ENCODE results near the gene SLC43A2. TPM values are rescaled to one million over a fixed set of nuclear protein-coding genes. Genes with fewer than 3 reads are reported as not detected.

Gene SLC43A2
- total RNA-seq, 3 donors from 2014 or later (not counting 1 experiment from before 2014, with no cell fraction given) = 24.5 to 36.0 (median 30.3) TPM

- Histone ChIP-seq H3K9me3 (ENCODE audit: control insufficient read depth, insufficient read depth, low read length) (no peaks in the 10 kb centered on the region), H3K4me1 (ENCODE audit: control insufficient read depth, insufficient read depth, low read length) (peaks cover 18% of the 10 kb centered on the region), H3K27me3 (ENCODE audit: control insufficient read depth, insufficient read depth, low read length) (no peaks in the 10 kb centered on the region), H3K27ac (ENCODE audit: low read length) (no peak overlapping the region), H3K36me3 (ENCODE audit: control insufficient read depth, insufficient read depth, low read length) (no peaks in the 10 kb centered on the region), H3K4me3 (ENCODE audit: low read length) (no peak overlapping the region)
- no peaks in the 10 kb centered on the region for H3K36me3 Mint-ChIP-seq
- H3K9me3 Mint-ChIP-seq = no peaks in the 10 kb centered on the region
- no peak for DNase-seq
- H3K4me3 Mint-ChIP-seq = no peak overlapping the region
- peaks cover 0 to 7% of the 10 kb centered on the region in 2 donors for H3K4me1 Mint-ChIP-seq
- no peak for ATAC-seq
- WGBS (ENCODE audit: insufficient coverage) = 89% methylated on average over 23 of the region's 23 CpGs
- intact Hi-C loops (cut with micrococcal nuclease) = no loop called here
- H3K27ac Mint-ChIP-seq = no peak overlapping the region
- H3K27me3 Mint-ChIP-seq (ENCODE audit: low read depth in 2 of 2) = no peaks in the 10 kb centered on the region
- TF ChIP-seq CTCF (IDR thresholded peaks at IDR 0.05) = no peak
These were observed 11.9 kb upstream of the SLC43A2 start for GRCh38 chr17:1640329-1641064.

GRCh38 chr17:1639549-1640180 is 11.0 kb upstream of the SLC43A2 start:
- WGBS (ENCODE audit: insufficient coverage) = 92% methylated on average over 11 of the region's 11 CpGs
- DNase-seq = no peak
- intact Hi-C loops (cut with micrococcal nuclease) = no loop called here

GRCh38 chr17:1638624-1639300 is 10.1 kb upstream of the SLC43A2 start:
- H3K27me3 Mint-ChIP-seq (ENCODE audit: low read depth in 2 of 2) = no peaks in the 10 kb centered on the region
- Histone ChIP-seq H3K4me1 (ENCODE audit: control insufficient read depth, insufficient read depth, low read length) (peaks cover under 1% of the 10 kb centered on the region), H3K4me3 (ENCODE audit: low read length) (no peak overlapping the region), H3K9me3 (ENCODE audit: control insufficient read depth, insufficient read depth, low read length) (no peaks in the 10 kb centered on the region), H3K36me3 (ENCODE audit: control insufficient read depth, insufficient read depth, low read length) (no peaks in the 10 kb centered on the region), H3K27ac (ENCODE audit: low read length) (no peak overlapping the region), H3K27me3 (ENCODE audit: control insufficient read depth, insufficient read depth, low read length) (no peaks in the 10 kb centered on the region)
- H3K9me3 Mint-ChIP-seq = no peaks in the 10 kb centered on the region
- intact Hi-C loops (cut with micrococcal nuclease) = no loop called here
- no peaks in the 10 kb centered on the region for H3K36me3 Mint-ChIP-seq
- no peak for ATAC-seq
- H3K27ac Mint-ChIP-seq = no peak overlapping the region
- H3K4me1 Mint-ChIP-seq = no peaks in the 10 kb centered on the region
- H3K4me3 Mint-ChIP-seq = no peak overlapping the region
- WGBS (ENCODE audit: insufficient coverage) = 66% methylated on average over 17 of the region's 19 CpGs
- no peak for DNase-seq
- TF ChIP-seq CTCF (IDR thresholded peaks at IDR 0.05) = no peak

More at GRCh38 chr17:1639549-1640180, 11.0 kb upstream of the SLC43A2 start:
- Mint-ChIP-seq H3K9me3 (no peaks in the 10 kb centered on the region), H3K27me3 (ENCODE audit: low read depth in 2 of 2) (no peaks in the 10 kb centered on the region), H3K36me3 (no peaks in the 10 kb centered on the region), H3K4me1 (peaks cover 0 to 7% of the 10 kb centered on the region in 2 donors), H3K4me3 (no peak overlapping the region), H3K27ac (no peak overlapping the region)
- Histone ChIP-seq H3K27me3 (ENCODE audit: control insufficient read depth, insufficient read depth, low read length) (no peaks in the 10 kb centered on the region), H3K9me3 (ENCODE audit: control insufficient read depth, insufficient read depth, low read length) (no peaks in the 10 kb centered on the region), H3K27ac (ENCODE audit: low read length) (no peak overlapping the region), H3K4me1 (ENCODE audit: control insufficient read depth, insufficient read depth, low read length) (peaks cover 9% of the 10 kb centered on the region), H3K4me3 (ENCODE audit: low read length) (no peak overlapping the region), H3K36me3 (ENCODE audit: control insufficient read depth, insufficient read depth, low read length) (no peaks in the 10 kb centered on the region)
- TF ChIP-seq CTCF (IDR thresholded peaks at IDR 0.05) = no peak
- ATAC-seq = no peak
